Testis (tissue), 5 donors: ENCODE data around the gene MYL9. TPM values are rescaled to one million over a fixed set of nuclear protein-coding genes. Genes with fewer than 3 reads are reported as not detected.

ENCODE experiments used
- DNase-seq: peaks from one replicate; pipeline ENCODE4 v3.0.0-alpha.2; 2019
- H3K27ac ChIP-seq, 2 donors: fragments of 200-600 bp; sonication (generic); one replicate each; pipeline ENCODE4 v1.5.1; 2019
- H3K27me3 ChIP-seq: fragments of 200-600 bp; sonication (generic); one replicate; pipeline ENCODE4 v1.5.1; 2019
- H3K36me3 ChIP-seq: fragments of 200-600 bp; sonication (generic); one replicate; pipeline ENCODE4 v1.5.1; 2017; ENCODE audit warnings: low read depth; ENCODE audit errors: missing control alignments
- H3K4me1 ChIP-seq: fragments of 200-600 bp; sonication (generic); one replicate; pipeline ENCODE4 v1.5.1; 2019
- H3K4me3 ChIP-seq, 2 donors: fragments of 200-600 bp; sonication (generic); one replicate each; pipeline ENCODE4 v1.5.1; 2017 to 2019
- H3K9me3 ChIP-seq: fragments of 200-600 bp; sonication (generic); one replicate; pipeline ENCODE4 v1.5.1; 2017
- POLR2A ChIP-seq: fragments of 450-650 bp; IDR thresholded peaks from one replicate; pipeline ENCODE4 v1.6.1; 2017; ENCODE audit warnings: antibody characterized with exemption, mild to moderate bottlenecking, moderate library complexity
- WGBS, 2 donors: methylation state at CpG; one replicate each; pipeline ENCODE4 v1.1.5; 2018; 5-methylcytosine and 5-hydroxymethylcytosine counted together
- intact Hi-C: fragments of 100-400 bp; cut with DNase I; formaldehyde crosslinking; loops from one replicate; pipeline ENCODE4 v1.15.1; 2023; ENCODE audit warnings: low total_unique reads
- long read RNA-seq, 2 donors: transcript quantifications; one replicate each; lab custom pipeline, GENCODE V29; 2026
- polyA plus RNA-seq: library from polyadenylated mRNA; stranded (reverse); fragments of 350-450 nt; fragmentation: Illumina TruSeq; extraction: RNeasy Lipid Tissue Mini Kit (QIAGEN cat#74804); gene quantifications from one replicate; pipeline ENCODE4 v1.2.3, GENCODE V29; 2014; ENCODE audit warnings: low read depth, low replicate concordance; ENCODE audit not compliant: insufficient read depth
- total RNA-seq, 2 donors: library from RNA; depleted of rRNA; stranded (reverse); fragments of >200 nt; gene quantifications; one replicate each; pipeline ENCODE4 v1.2.3, GENCODE V29; 2016
- TF ChIP-seq, protein P1 (sequence below), 3 experiments: fragments of 450-650 bp in 2 of 3; fragments of 200-600 bp in 1 of 3; sonication (generic) in 1 of 3; IDR thresholded peaks; one replicate each; pipeline ENCODE4 v1.5.1; 2016 to 2019; ENCODE audit warnings: antibody characterized with exemption in 3 of 3, mild to moderate bottlenecking in 2 of 3, moderate library complexity in 1 of 3

Gene MYL9
- total RNA-seq (100 to 1,000 TPM; 177 to 265 TPM), polyA plus RNA-seq (594 TPM)
- long read RNA-seq, donor 1, transcript MYL9-201 (4 exons, 2,821 nt) = major isoform, 168 of 299 reads
- long read RNA-seq, donor 1, transcript MYL9-202 (3 exons, 1,024 nt) = minor isoform, 5 of 299 reads
- long read RNA-seq, donor 1, partial matches to known transcripts = 106 of 299 reads
- long read RNA-seq, donor 1, other reads (novel, unspliced or antisense) = 20 of 299 reads
- long read RNA-seq, donor 2, transcript MYL9-201 (4 exons, 2,821 nt) = major isoform, 157 of 461 reads
- long read RNA-seq, donor 2, transcript MYL9-202 (3 exons, 1,024 nt) = minor isoform, 6 of 461 reads
- long read RNA-seq, donor 2, partial matches to known transcripts = 281 of 461 reads
- long read RNA-seq, donor 2, other reads (novel, unspliced or antisense) = 17 of 461 reads

DNA sequence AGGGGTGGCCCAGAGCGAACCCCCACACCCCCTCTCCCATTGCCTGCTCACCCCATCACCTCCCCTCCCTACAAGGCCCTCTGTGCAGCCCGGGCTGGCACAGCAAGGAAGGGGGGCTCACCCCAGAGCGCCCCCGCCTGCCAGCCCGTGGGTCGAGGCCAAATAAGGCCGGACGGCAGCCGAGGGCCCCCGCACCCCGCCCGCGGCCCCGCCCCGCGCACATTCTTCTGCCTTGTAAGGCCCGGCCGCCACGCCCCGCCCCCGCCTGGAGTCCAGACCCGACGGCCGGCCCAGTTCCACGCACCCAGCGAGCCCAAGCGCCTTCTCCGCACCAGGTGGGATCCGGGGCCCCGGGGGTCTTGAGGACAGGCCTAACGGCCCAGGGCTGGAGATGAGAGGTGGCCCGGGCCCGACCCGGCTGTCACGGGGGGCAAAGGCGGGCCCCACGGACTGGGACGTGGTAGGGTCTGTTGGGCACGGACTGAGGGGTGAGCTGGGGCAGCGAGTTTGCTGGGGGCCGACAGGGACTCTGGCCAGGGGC lies at the start of gene MYL9:
TSS of gene MYL9 (plus strand) at position 293 of the 541 bp plus-strand sequence. CDS start 3,366 bp downstream, outside the sequence.
- no peaks in the 10 kb centered on the region for H3K36me3 ChIP-seq
- peaks cover 56% of the 10 kb centered on the region for H3K4me1 ChIP-seq
- DNase-seq = peak; percentile 97
- H3K9me3 ChIP-seq = no peaks in the 10 kb centered on the region
- intact Hi-C loops = loop anchor here (5.0 to 10.0 kb wide), 2 partner anchors 64 to 79 kb away; partner anchors contain the start of gene RAB5IF
- H3K27me3 ChIP-seq = no peaks in the 10 kb centered on the region
- peak within 1 kb of the TSS; percentile 90 to 99 for H3K4me3 ChIP-seq
- TF ChIP-seq POLR2A = peak; percentile 56
- TF ChIP-seq, protein P1, sequence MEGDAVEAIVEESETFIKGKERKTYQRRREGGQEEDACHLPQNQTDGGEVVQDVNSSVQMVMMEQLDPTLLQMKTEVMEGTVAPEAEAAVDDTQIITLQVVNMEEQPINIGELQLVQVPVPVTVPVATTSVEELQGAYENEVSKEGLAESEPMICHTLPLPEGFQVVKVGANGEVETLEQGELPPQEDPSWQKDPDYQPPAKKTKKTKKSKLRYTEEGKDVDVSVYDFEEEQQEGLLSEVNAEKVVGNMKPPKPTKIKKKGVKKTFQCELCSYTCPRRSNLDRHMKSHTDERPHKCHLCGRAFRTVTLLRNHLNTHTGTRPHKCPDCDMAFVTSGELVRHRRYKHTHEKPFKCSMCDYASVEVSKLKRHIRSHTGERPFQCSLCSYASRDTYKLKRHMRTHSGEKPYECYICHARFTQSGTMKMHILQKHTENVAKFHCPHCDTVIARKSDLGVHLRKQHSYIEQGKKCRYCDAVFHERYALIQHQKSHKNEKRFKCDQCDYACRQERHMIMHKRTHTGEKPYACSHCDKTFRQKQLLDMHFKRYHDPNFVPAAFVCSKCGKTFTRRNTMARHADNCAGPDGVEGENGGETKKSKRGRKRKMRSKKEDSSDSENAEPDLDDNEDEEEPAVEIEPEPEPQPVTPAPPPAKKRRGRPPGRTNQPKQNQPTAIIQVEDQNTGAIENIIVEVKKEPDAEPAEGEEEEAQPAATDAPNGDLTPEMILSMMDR (IDR thresholded peaks at IDR 0.05) = no peak
- peak within 1 kb of the TSS; percentile 99 for H3K27ac ChIP-seq
- 0 to 2% methylated on average over 6 to 21 of the region's 41 CpGs for WGBS, 2 donors

DNA sequence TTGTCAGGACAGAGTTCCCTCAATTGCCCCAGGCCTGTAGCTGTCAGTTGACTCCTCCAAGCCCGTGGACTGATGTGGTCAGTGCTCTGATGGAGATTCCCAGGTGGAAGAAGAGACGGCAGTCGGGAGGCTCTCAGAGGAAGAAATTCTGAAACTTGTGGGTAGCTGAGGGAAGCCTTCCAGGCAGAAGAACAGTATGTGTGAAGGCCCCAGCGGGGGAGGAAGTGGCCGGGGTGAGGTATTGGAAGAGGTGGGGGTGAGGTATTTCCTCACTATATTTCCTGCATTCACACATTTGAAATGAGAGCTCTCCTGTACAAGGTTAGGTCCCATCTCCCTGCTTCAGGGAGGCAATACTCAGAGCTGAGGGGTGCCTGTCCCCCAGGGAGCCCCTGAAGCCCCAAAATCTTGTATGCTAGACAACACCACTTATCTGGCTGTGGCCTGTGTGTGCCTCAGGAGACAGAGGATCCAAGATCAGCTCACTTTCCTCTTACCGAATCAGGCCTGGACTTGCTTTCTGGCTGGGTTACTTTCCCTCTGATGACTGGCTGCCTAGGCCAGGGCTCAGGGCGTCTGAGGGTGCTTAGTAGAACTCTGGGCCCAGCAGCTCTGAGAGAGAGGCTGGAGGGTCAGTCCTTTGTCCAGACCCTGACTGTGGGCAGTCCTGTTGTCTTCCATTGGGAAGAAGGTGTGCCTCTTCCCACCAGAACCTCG lies 49.3 kb upstream of the MYL9 start:
- TF ChIP-seq POLR2A = no peak
- TF ChIP-seq, protein P1 (IDR thresholded peaks at IDR 0.05) = no peak
- Histone ChIP-seq H3K4me1 (peaks cover 50% of the 10 kb centered on the region), H3K4me3 (no peak overlapping the region), H3K27me3 (no peaks in the 10 kb centered on the region), H3K36me3 (no peaks in the 10 kb centered on the region), H3K27ac (peak overlapping the region; percentile 52 to 80), H3K9me3 (no peaks in the 10 kb centered on the region)
- WGBS, 2 donors = 33 to 47% methylated on average over 8 of the region's 8 CpGs
- intact Hi-C loops = no loop called here
- no peak for DNase-seq

DNA sequence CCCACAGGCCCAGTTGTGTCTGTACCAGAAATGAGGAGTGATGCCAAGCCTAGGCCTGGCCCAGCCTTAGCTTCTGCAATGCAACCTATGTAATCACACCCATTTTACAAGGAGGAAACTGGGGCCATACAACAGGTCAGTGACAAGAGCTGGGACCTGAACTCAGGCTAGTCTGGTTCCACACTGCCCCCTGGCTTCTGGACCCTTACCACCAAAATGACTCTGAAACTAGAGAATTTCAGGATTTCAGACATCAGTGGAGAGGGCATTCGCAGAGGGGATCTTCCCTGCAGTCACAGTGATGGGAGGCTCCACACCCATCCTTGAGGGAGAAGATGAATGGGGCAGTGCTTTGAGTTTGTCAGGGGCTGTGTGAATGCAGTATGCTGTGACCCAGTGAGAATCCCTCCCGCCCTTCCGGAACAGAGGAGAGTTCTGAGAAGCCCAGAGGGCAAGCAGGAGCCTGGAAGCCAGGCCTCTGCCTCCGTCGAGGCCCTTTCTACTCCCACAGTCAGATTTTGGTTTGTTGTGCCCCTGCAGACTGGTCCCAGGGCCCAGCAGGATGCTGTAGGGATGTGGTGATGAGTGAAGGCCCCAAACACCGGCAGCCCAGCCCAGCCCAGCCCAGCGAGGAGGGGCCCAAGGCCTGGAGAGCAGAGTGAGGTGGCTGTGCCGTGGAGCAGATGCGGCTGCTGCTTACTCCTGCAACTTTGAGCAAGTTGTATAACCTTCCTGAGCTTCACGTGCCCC lies 48.1 kb upstream of the MYL9 start:
- no peaks in the 10 kb centered on the region for H3K9me3 ChIP-seq
- intact Hi-C loops = no loop called here
- WGBS, 2 donors = 61 to 80% methylated on average over 6 to 8 of the region's 10 CpGs
- H3K27me3 ChIP-seq = no peaks in the 10 kb centered on the region
- H3K4me3 ChIP-seq = no peak overlapping the region
- H3K36me3 ChIP-seq = no peaks in the 10 kb centered on the region
- TF ChIP-seq POLR2A = no peak
- peak overlapping the region; percentile 52 to 80 for H3K27ac ChIP-seq
- no peak for DNase-seq
- H3K4me1 ChIP-seq = peaks cover 55% of the 10 kb centered on the region

DNA sequence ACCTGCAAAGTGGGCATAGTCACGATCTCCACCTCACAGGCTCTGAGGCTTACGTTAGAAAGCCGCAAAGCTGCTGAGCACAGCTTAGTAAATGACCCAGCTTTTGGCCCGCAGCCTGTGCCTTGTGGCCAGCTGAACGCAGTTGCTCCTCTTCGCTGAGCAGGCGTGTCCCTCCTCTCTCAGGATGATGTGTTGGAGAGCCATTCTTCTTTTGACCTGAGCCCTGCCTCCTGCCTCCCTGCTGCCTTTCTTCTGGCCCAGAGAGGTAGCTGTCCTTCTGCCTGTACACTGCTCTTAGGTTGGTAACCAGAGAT lies 47.6 kb upstream of the MYL9 start:
- no peak overlapping the region for H3K4me3 ChIP-seq
- H3K27ac ChIP-seq = peak overlapping the region; percentile 52 to 80
- peaks cover 61% of the 10 kb centered on the region for H3K4me1 ChIP-seq
- H3K9me3 ChIP-seq = no peaks in the 10 kb centered on the region
- TF ChIP-seq, protein P1 (IDR thresholded peaks at IDR 0.05) = no peak
- no peak for TF ChIP-seq POLR2A
- peak; percentile 85 for DNase-seq
- intact Hi-C loops = no loop called here
- 33 to 60% methylated on average over 7 of the region's 7 CpGs for WGBS, 2 donors
- no peaks in the 10 kb centered on the region for H3K36me3 ChIP-seq
- H3K27me3 ChIP-seq = no peaks in the 10 kb centered on the region
